Left colon (tissue), 2 donors: Measurements from ENCODE around the gene ACSS1. TPM values are rescaled to one million over a fixed set of nuclear protein-coding genes. Genes with fewer than 3 reads are reported as not detected.
"Not testable (repeated sequence)": the region's sequence is repeated elsewhere in the genome, so short reads cannot be mapped to it uniquely, and the experiment has no call there.

Experiments
- ATAC-seq: fragments of 200-7000 bp; cut with Tn5 transposase; one replicate; pipeline ENCODE4 v1.9.1; 2020; ENCODE audit warnings: mild to moderate bottlenecking, moderate library complexity
- DNase-seq, 2 donors: peaks; one replicate each; pipeline ENCODE4 v3.0.0-alpha.2; 2020
- intact Hi-C, 2 donors: fragments of 100-400 bp; cut with DNase I in 1 of 2; cut with micrococcal nuclease in 1 of 2; formaldehyde crosslinking; loops; one replicate each; pipeline versions ENCODE4 v1.11.2 to v1.14.0; 2022; cut with DNase I, micrococcal nuclease
- total RNA-seq, 2 donors: library from RNA; stranded (reverse); fragmentation: NEBNext Ultra II Directional; extraction: Animal tissue kit (Norgen Biotek cat#: 25700); gene quantifications; one replicate each; pipeline ENCODE4 v1.2.1, GENCODE V29; 2021
- donor health status: DM: no; HTN: no; CAD: no.
- donor health status: DM: yes; HTN: yes; CAD: no.

ACSS1 gene
- total RNA-seq, 2 donors from 2014 or later, result 37.8 to 43.6 TPM

- DNase-seq (peak in 1 of 2 donors; percentile 21), ATAC-seq (no peak)
- intact Hi-C loops, result no loop called here
Observed at GRCh38 chr20:25007491-25008305, 50.2 kb downstream of the ACSS1 start.

DNA sequence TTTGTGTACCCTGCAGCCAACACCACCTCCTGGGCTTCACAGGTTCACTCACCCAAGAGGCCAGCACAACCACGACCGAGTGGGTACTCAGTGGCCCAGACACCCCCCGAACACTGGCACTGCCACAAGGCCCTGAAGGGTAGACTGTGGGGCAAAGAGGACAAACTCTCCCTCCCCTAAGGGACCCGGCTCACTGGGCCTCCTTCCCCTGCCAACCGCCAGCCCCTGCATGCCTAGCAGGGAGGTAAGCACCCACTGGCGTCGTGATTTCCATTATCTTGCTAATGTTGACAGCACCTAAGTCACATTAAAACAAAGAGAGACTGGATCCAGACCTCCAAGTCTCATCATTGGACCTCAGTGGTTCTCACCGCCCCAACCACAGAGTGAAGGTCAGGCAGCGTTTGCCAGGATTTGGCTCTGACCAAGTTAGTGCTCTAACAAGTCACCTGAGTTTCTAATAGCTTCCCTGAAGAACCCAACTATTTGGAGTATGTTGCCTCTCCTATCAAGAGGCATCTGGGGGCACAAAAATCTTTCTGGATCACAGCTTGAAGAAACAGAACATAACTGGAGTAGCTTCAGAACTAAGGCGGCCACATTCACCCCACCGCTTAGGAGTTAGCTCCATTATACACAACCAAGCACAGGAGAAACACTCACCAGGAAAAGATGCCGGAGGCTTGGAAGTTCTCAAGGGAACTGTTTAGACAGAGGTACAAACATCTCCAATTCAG lies 51.3 kb downstream of the ACSS1 start:
- intact Hi-C loops, result no loop called here

DNA sequence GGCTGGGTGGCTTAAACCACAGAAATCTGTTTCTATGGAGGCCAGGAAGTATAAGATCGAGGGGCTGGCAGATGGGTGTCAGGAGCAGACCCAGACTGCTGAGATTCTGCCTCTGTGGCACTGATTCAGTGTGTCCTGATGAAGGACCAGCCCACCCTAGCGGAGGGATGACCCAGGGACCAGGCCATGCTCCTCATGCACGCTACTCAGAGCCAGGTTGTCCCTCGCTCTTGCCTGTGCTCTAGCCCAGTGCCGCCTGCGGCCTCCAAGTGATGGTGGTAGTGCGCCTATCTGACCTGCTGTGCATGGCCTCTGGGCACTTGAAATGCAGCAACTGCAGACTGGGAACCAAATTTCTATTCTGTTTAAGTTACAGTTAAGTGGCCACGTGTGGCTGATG lies 52.3 kb downstream of the ACSS1 start:
- ATAC-seq (no peak), DNase-seq (peak in 1 of 2 donors; percentile 16)
- intact Hi-C loops, result no loop called here

More for the DNA sequence above, 51.3 kb downstream of the ACSS1 start:
- DNase-seq, result peak in 1 of 2 donors; percentile 22
- ATAC-seq, result no peak

DNA sequence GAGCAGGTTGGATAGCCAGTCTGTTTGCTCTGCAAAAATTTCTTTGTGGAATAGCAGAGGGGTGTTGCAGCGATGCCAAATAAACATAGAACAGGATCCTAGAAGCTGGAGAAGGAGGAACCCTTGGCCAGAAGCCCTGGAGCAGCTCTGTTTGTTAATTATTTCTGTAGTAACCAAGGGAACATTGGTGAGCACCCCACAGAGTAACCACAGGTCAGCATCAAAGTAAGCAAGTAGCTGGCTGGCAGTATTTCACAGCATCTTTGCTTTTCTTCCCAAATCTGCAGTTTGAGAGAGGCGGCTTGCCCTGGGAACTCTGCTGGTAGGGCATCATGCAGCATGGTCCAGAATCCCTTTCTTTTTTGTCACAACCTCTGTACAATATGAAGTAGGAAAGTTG lies 52.7 kb downstream of the ACSS1 start:
- DNase-seq, result peak in 1 of 2 donors; percentile 35
- ATAC-seq, result no peak
- intact Hi-C loops, result no loop called here

GRCh38 chr20:25003002-25003401 lies 54.9 kb downstream of the ACSS1 start:
- DNase-seq, result no peak
- no peak for ATAC-seq
- intact Hi-C loops, result no loop called here

GRCh38 chr20:25001323-25001722 lies 56.6 kb downstream of the ACSS1 start:
- not testable (repeated sequence) for ATAC-seq

GRCh38 chr20:25000268-25000801 lies 57.6 kb downstream of the ACSS1 start:
- DNase-seq (peak in 1 of 2 donors; percentile 36), ATAC-seq (peak; percentile 46)
- intact Hi-C loops, result no loop called here

More at GRCh38 chr20:25001323-25001722, 56.6 kb downstream of the ACSS1 start:
- intact Hi-C loops, DNase-seq: not testable (repeated sequence)

DNA sequence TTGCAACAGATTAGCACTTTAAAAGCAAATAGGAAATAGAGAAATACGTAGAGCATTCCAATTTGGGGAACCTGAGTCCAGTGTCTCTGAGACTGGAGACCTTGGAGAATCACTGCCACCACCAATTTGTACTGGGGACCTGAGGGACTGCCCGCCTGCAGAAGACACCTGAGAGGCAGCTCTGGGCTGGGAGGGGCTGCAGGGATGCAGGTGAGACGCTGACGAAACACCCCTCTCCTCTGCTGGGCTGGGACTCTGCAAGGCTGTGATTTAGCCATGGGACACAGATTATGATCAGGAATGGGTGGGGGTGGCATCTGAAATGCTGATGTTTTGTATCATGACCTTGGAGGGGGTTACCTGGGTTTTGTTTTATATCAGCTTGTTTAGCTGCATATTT lies 58.4 kb downstream of the ACSS1 start:
- ATAC-seq (no peak), DNase-seq (no peak)
- intact Hi-C loops, result loop anchor here (5.0 to 10.0 kb wide), 3 partner anchors 68 to 405 kb away; partner anchors contain the start of gene GINS1 (in 1 of the 2)

- no peak for ATAC-seq
- no peak for DNase-seq
- intact Hi-C loops, result loop anchor here (5.0 to 10.0 kb wide), 3 partner anchors 68 to 406 kb away; partner anchors contain the start of gene GINS1 (in 1 of the 2)
Observed at GRCh38 chr20:24998631-24999445, 59.1 kb downstream of the ACSS1 start.

DNA sequence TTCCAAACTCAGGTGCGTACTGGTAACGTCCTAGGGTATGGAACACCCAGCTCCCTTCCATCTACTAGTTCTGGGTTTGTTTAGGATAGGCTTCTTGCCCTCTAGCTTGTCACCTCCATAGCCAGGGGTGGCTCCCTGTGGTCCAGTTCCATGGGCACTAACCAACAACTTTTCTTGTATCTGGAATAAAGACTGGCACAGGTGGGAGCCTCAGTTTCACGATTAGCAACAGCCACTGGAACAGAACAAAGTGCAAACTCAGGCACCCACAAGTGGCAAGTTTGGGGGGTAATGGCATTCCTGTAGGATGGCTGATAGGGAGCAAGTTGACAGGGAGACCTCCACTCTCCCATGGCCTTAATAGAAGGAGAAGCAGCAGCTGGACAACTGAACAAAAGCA lies 59.8 kb downstream of the ACSS1 start:
- ATAC-seq, result no peak
- DNase-seq, result no peak
- intact Hi-C loops, result loop anchor here (5.0 to 10.0 kb wide), 3 partner anchors 69 to 407 kb away; partner anchors contain the start of gene GINS1 (in 1 of the 2)

DNA sequence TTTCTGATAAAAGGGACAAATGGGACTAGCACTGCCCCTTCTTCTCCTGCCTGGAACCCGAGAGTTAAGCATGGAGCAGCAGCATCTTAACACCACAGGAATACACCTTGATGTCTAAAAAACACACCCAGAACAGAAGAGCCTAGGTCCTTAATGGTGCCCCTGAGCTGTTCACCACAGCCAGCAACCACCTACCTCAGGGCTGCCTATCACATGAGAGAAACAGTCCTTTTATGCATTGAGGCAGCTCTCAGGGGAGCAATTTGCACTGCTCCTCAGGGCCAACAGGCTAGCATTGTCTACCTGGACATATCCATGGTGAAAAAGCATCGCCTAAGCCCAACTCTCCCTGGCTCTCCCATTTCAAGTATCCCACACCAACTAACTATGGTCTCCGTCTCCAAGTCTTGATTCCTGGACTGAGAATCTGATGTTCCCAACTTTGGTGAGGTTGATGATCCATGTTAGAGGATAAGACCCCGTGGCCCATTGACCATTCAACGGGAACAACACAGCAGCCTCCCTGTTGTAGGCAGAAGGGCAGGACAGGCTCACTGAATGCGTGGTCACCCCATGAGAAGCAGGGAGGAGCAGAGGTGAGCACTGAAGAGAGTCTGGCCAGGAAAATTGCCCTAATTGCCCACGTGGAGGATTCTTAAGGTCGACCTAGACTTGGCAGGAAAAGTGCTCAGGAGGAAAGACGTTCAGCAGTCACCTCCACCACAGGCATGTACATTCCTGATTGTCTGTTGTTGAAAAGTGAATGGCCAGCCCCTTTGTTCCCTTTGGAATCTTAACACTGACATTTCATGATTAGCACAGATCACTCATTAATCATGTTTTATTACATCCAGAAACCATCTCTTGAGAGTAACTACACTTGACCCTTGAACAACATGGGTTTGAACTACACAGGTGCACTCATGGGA lies 61.2 kb downstream of the ACSS1 start:
- no peak for DNase-seq
- intact Hi-C loops, result loop anchor here (5.0 to 10.0 kb wide), 3 partner anchors 71 to 408 kb away; partner anchors contain the start of gene GINS1 (in 1 of the 2)
- ATAC-seq, result no peak

DNA sequence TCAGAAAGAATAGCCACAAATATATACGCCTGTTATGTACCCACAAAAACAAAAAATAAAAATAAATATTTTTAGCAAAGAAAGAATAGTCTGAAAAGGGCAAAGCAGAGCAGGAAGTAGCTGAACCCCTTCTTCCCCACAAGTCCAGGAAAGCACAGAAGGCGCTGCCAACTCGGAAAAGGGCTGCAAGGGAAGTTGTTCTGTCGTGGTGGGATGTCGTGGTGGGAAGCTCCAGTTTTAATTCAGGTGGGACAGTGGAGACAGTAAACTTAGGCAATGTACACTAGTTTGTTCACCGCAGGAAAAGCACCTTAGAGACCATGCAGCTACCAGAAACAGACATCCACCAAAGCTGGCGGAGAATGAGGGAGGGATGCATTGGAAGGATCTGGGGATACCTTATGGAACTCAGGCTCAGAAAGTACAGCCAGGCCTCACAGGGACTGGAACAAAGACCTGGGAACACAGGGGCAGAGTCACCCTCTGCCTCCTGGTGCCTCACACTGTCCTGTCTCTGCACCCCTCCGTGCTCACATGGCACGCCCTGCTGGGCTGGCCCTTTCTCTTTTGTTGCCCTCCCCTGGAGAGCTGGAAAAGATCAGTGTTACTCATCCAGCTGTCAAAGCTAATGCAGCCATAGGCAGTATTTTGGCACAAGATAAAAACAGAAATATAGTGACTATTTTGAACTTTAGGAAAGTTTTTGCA lies 62.0 kb downstream of the ACSS1 start:
- DNase-seq, result no peak
- no peak for ATAC-seq
- intact Hi-C loops, result loop anchor here (2.0 to 10.0 kb wide), 4 partner anchors 69 to 409 kb away; partner anchors contain the start of gene GINS1 (in 1 of the 2)

GRCh38 chr20:24994470-24995368 lies 63.2 kb downstream of the ACSS1 start:
- DNase-seq (peak; percentile 67 to 86), ATAC-seq (peak; percentile 35)
- intact Hi-C loops, result loop anchor here (2.0 to 10.0 kb wide), 4 partner anchors 70 to 410 kb away; partner anchors contain the start of gene GINS1 (in 1 of the 2)

DNA sequence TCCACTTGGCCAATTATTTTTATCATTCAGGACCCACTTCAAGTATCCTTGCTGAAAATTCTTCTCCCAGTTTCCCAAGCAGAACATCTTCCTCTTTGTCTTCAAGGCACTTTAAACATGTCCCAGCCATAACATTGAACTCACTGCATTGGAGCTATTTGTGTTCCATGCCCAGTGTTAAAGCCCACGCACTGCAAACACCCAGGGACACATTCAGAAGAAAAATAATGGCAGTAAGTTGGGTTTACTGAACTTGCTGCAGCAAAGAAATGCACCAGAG lies 63.8 kb downstream of the ACSS1 start:
- intact Hi-C loops, result loop anchor here (2.0 to 10.0 kb wide), 3 partner anchors 71 to 411 kb away; partner anchors contain the start of gene GINS1 (in 1 of the 2)
- DNase-seq (no peak), ATAC-seq (no peak)

GRCh38 chr20:24993337-24994185 lies 64.4 kb downstream of the ACSS1 start:
- no peak for DNase-seq
- peak; percentile 32 for ATAC-seq
- intact Hi-C loops, result loop anchor here (2.0 to 10.0 kb wide), 3 partner anchors 71 to 411 kb away; partner anchors contain the start of gene GINS1 (in 1 of the 2)
